Activated T-helper 1 cell treated with anti-CD3 and anti-CD28 coated beads, Interleukin-12 subunit alpha, Interleukin-12 subunit beta, Interleukin-2, Interleukin-4 antibody, amounts not matched to agents 30 ng/mL and 10 ng/mL and 1 ng/mL, durations not matched to agents 14 hours and 24 hours and 36 hours (primary cell): Measurements from ENCODE around the gene ATP1A2. TPM values are rescaled to one million over a fixed set of nuclear protein-coding genes. Genes with fewer than 3 reads are reported as not detected.

Experiments used
- DNase-seq: peaks from one replicate; pipeline ENCODE4 v3.0.0; 2021; ENCODE audit warnings: low spot score
- H3K27ac Mint-ChIP-seq: one replicate; pipeline ENCODE4 v1.8.0; 2021; ENCODE audit warnings: mild to moderate bottlenecking, mixed read lengths
- H3K27me3 Mint-ChIP-seq: one replicate; pipeline ENCODE4 v1.8.0; 2022; ENCODE audit warnings: mild to moderate bottlenecking, moderate library complexity, mixed read lengths; ENCODE audit not compliant: insufficient read depth
- H3K36me3 Mint-ChIP-seq: one replicate; pipeline ENCODE4 v1.8.0; 2021; ENCODE audit warnings: low read depth, mixed read lengths
- H3K4me1 Mint-ChIP-seq: one replicate; pipeline ENCODE4 v1.8.0; 2021; ENCODE audit warnings: low read depth, mixed read lengths
- H3K4me3 Mint-ChIP-seq: one replicate; pipeline ENCODE4 v1.8.0; 2021; ENCODE audit warnings: mild to moderate bottlenecking, moderate library complexity, mixed read lengths
- H3K9me3 Mint-ChIP-seq: one replicate; pipeline ENCODE4 v1.8.0; 2021; ENCODE audit warnings: mixed read lengths
- intact Hi-C: fragments of 100-400 bp; cut with micrococcal nuclease; formaldehyde crosslinking; loops from one replicate; pipeline ENCODE4 v1.15.1; 2024
- total RNA-seq: library from RNA; stranded (reverse); gene quantifications from 2 replicates; pipeline ENCODE4 v1.2.3, GENCODE V29; 2022

Gene ATP1A2
- total RNA-seq, 1 donor from 2014 or later = not detected

DNA sequence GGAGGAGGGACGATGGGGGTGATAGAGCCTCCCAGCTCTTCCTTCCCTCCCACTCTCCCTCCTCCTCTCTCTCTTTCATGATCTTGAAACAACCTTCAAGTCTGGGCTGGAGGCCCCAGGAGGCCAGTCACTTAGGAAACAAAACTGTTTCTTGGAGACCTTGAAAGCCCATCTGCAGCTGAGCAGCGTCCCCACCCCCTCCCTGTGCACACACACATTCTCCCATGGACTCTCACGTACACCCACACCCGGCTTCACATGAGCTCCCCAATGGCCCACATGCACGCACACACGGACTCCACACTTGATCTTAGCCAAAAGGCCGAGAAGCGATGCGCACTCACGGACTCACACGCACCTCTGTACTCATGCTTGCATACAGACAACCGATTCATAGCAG lies 3.2 kb upstream of the ATP1A2 start:
- Mint-ChIP-seq H3K27ac (no peak overlapping the region), H3K4me3 (no peak overlapping the region), H3K9me3 (no peaks in the 10 kb centered on the region), H3K36me3 (no peaks in the 10 kb centered on the region), H3K4me1 (peaks cover 7% of the 10 kb centered on the region), H3K27me3 (peaks cover 7% of the 10 kb centered on the region)
- intact Hi-C loops = no loop called here
- DNase-seq = no peak

DNA sequence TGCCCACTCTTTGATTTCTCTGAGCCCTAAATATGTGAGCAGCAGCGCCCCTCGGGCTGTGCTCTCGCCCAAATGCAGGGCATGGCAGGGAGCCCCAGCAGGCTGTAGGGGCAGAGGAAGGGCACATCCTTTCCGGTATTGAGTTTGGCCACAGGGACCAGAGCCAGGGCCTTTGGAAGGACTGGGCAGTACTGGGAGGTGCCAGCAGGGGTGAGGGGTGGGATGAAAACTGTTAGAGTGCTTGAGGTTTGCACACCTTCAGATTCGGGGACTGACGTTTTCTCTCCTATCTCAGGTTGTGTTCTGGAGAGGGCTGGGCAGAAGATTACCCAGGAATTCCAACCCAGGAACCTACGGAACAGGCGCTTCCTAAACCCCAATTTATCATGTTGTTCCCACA lies 2.2 kb upstream of the ATP1A2 start:
- peaks cover 7% of the 10 kb centered on the region for H3K4me1 Mint-ChIP-seq
- no peaks in the 10 kb centered on the region for H3K9me3 Mint-ChIP-seq
- no peaks in the 10 kb centered on the region for H3K36me3 Mint-ChIP-seq
- H3K27ac Mint-ChIP-seq = no peak overlapping the region
- no peak overlapping the region for H3K4me3 Mint-ChIP-seq
- intact Hi-C loops = no loop called here
- peaks cover 10% of the 10 kb centered on the region for H3K27me3 Mint-ChIP-seq
- DNase-seq = no peak

DNA sequence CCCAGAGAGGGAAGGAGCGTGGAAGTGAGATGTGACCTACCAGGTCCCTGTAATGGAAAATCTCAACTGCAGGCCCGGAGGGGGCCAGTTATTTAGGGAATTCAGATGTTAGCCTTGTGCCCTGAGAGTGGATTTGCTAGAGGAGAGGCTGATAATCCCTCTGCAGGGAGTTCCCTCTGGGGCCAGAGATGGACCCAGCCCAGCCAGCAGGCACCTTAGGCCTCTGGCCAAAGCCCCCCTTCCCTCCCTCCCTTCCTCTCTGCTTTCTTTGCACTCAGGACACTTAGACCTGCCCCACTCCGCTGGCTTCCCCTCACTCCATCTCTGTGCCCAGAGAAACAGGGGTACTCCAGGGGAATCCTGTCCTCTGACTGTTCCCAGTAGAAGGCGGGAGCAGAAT lies 1.5 kb upstream of the ATP1A2 start:
- intact Hi-C loops = no loop called here
- Mint-ChIP-seq H3K27ac (no peak overlapping the region), H3K9me3 (no peaks in the 10 kb centered on the region), H3K4me3 (no peak overlapping the region), H3K36me3 (no peaks in the 10 kb centered on the region), H3K27me3 (peaks cover 14% of the 10 kb centered on the region), H3K4me1 (peaks cover 1% of the 10 kb centered on the region)
- no peak for DNase-seq

GRCh38 chr1:160116283-160117147 lies 956 bp downstream of the ATP1A2 start:
- Mint-ChIP-seq H3K27ac (no peak overlapping the region), H3K4me1 (no peaks in the 10 kb centered on the region), H3K4me3 (no peak overlapping the region), H3K9me3 (no peaks in the 10 kb centered on the region), H3K36me3 (no peaks in the 10 kb centered on the region), H3K27me3 (peaks cover 14% of the 10 kb centered on the region)
- no peak for DNase-seq
- intact Hi-C loops = no loop called here

DNA sequence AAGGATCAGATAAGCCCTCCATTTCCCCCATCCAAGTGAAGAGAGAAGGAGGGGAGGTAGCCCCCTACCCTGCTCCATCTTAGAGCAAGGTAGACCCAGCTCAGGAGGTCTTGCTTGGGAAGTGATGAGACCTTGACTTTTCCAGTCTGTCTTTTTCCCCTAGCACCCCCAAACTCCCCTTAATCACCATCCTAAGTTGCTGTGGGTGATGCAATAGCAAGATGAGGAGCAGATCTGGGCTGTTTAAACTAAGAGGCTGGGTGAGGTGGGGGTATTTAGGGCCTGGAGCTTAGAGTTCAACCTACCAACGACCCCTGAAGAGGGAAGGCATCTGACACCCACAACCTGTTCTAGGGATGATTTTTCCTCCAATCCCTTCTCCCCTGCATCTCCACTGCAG lies 1.7 kb downstream of the ATP1A2 start:
- intact Hi-C loops = no loop called here
- Mint-ChIP-seq H3K36me3 (no peaks in the 10 kb centered on the region), H3K9me3 (no peaks in the 10 kb centered on the region), H3K27me3 (peaks cover 16% of the 10 kb centered on the region), H3K4me3 (no peak overlapping the region), H3K27ac (no peak overlapping the region), H3K4me1 (no peaks in the 10 kb centered on the region)
- DNase-seq = no peak

DNA sequence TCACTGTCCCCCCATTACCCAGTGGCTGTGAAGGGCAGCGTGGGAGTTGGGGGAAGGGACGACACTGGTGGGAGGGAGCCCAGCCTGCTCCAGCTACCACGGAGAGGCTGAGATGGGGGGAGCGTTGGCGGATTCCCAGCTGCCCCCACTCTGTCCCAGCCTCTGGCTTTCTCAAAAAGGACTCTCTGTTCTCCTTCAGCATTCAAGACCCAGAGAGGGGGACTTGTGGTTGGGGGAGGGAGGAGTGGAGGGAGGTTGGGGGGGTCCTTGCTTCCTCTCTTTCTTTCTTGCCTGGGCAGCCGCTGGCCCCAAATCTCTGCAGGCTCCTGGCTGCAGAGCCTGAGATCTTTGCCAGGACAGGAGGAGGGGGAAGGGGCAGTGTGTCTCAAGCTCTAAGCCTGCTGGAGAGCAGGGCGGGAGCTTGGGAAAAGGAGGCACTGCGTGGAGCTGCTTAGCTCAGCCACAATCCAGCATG lies 2.2 kb downstream of the ATP1A2 start:
- no peaks in the 10 kb centered on the region for H3K36me3 Mint-ChIP-seq
- no peak overlapping the region for H3K4me3 Mint-ChIP-seq
- H3K27me3 Mint-ChIP-seq = peaks cover 16% of the 10 kb centered on the region
- intact Hi-C loops = no loop called here
- DNase-seq = no peak
- no peaks in the 10 kb centered on the region for H3K4me1 Mint-ChIP-seq
- no peak overlapping the region for H3K27ac Mint-ChIP-seq
- H3K9me3 Mint-ChIP-seq = no peaks in the 10 kb centered on the region

GRCh38 chr1:160118928-160119327 lies 3.4 kb downstream of the ATP1A2 start:
- H3K4me1 Mint-ChIP-seq = no peaks in the 10 kb centered on the region
- H3K9me3 Mint-ChIP-seq = no peaks in the 10 kb centered on the region
- H3K27me3 Mint-ChIP-seq = peaks cover 16% of the 10 kb centered on the region
- H3K4me3 Mint-ChIP-seq = no peak overlapping the region
- H3K36me3 Mint-ChIP-seq = no peaks in the 10 kb centered on the region
- no peak for DNase-seq
- H3K27ac Mint-ChIP-seq = no peak overlapping the region
- intact Hi-C loops = no loop called here

GRCh38 chr1:160120797-160121196 lies 5.2 kb downstream of the ATP1A2 start:
- Mint-ChIP-seq H3K27ac (no peak overlapping the region), H3K9me3 (no peaks in the 10 kb centered on the region), H3K4me3 (no peak overlapping the region), H3K27me3 (peaks cover 15% of the 10 kb centered on the region), H3K36me3 (no peaks in the 10 kb centered on the region), H3K4me1 (no peaks in the 10 kb centered on the region)
- intact Hi-C loops = no loop called here
- no peak for DNase-seq

- intact Hi-C loops = no loop called here
- H3K27ac Mint-ChIP-seq = no peak overlapping the region
- H3K4me1 Mint-ChIP-seq = no peaks in the 10 kb centered on the region
- peaks cover 12% of the 10 kb centered on the region for H3K27me3 Mint-ChIP-seq
- DNase-seq = no peak
- H3K36me3 Mint-ChIP-seq = no peaks in the 10 kb centered on the region
- H3K4me3 Mint-ChIP-seq = no peak overlapping the region
- H3K9me3 Mint-ChIP-seq = no peaks in the 10 kb centered on the region
Measured at GRCh38 chr1:160121388-160121787, 5.8 kb downstream of the ATP1A2 start.

GRCh38 chr1:160122978-160123495 lies 7.5 kb downstream of the ATP1A2 start:
- Mint-ChIP-seq H3K27me3 (peaks cover 12% of the 10 kb centered on the region), H3K4me1 (no peaks in the 10 kb centered on the region), H3K9me3 (no peaks in the 10 kb centered on the region), H3K4me3 (no peak overlapping the region), H3K36me3 (no peaks in the 10 kb centered on the region), H3K27ac (no peak overlapping the region)
- no peak for DNase-seq
- intact Hi-C loops = no loop called here

DNA sequence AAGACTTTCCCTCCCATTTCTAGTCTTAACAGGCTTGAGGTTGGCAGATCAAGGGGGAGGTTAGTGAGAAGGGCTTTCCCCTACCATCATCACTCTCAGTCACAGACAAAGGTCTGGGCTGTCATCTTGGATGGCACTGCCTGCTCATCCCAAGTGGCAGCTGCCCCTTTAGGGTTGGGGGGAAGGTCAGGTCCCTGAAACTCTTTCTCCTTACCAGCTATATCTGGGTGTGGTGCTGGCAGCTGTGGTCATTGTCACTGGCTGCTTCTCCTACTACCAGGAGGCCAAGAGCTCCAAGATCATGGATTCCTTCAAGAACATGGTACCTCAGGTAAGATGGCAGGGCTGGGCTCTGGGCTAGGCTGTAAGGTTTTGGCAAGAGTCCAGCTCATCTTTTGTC lies 8.2 kb downstream of the ATP1A2 start:
- Mint-ChIP-seq H3K27ac (no peak overlapping the region), H3K4me1 (no peaks in the 10 kb centered on the region), H3K4me3 (no peak overlapping the region), H3K36me3 (no peaks in the 10 kb centered on the region), H3K9me3 (no peaks in the 10 kb centered on the region), H3K27me3 (peaks cover 6% of the 10 kb centered on the region)
- intact Hi-C loops = no loop called here
- DNase-seq = no peak

GRCh38 chr1:160124705-160125478 lies 9.3 kb downstream of the ATP1A2 start:
- no peak overlapping the region for H3K27ac Mint-ChIP-seq
- no peaks in the 10 kb centered on the region for H3K9me3 Mint-ChIP-seq
- H3K36me3 Mint-ChIP-seq = no peaks in the 10 kb centered on the region
- H3K4me1 Mint-ChIP-seq = no peaks in the 10 kb centered on the region
- no peak overlapping the region for H3K4me3 Mint-ChIP-seq
- peaks cover 9% of the 10 kb centered on the region for H3K27me3 Mint-ChIP-seq
- DNase-seq = no peak
- intact Hi-C loops = no loop called here

GRCh38 chr1:160125746-160126145 lies 10.2 kb downstream of the ATP1A2 start:
- Mint-ChIP-seq H3K9me3 (no peaks in the 10 kb centered on the region), H3K4me1 (no peaks in the 10 kb centered on the region), H3K27me3 (peaks cover 10% of the 10 kb centered on the region), H3K4me3 (no peak overlapping the region), H3K27ac (no peak overlapping the region), H3K36me3 (no peaks in the 10 kb centered on the region)
- intact Hi-C loops = no loop called here
- DNase-seq = no peak
